Measurements from ENCODE around the gene PATZ1. TPM values are rescaled to one million over a fixed set of nuclear protein-coding genes. Genes with fewer than 3 reads are reported as not detected.

PATZ1 gene
- total RNA-seq, 1 donor from 2014 or later: 98.9 TPM

- Mint-ChIP-seq H3K4me1 (ENCODE audit: low read depth, unreplicated experiment) (peaks cover 8% of the 10 kb centered on the region), H3K9me3 (ENCODE audit: unreplicated experiment) (peaks cover 2% of the 10 kb centered on the region), H3K36me3 (ENCODE audit: unreplicated experiment) (peaks cover 14% of the 10 kb centered on the region), H3K27me3 (ENCODE audit: unreplicated experiment) (peaks cover 5% of the 10 kb centered on the region), H3K4me3 (ENCODE audit: unreplicated experiment) (no peak overlapping the region), H3K27ac (ENCODE audit: unreplicated experiment) (peak overlapping the region; percentile 59)
- TF ChIP-seq CTCF (IDR thresholded peaks at IDR 0.05; ENCODE audit: partially characterized antibody, unreplicated experiment): no peak
- DNase-seq: no peak
Measured at GRCh38 chr22:31333641-31334040, 12.5 kb downstream of the PATZ1 start.

- TF ChIP-seq CTCF (IDR thresholded peaks at IDR 0.05; ENCODE audit: partially characterized antibody, unreplicated experiment): no peak
- Mint-ChIP-seq H3K4me3 (ENCODE audit: unreplicated experiment) (no peak overlapping the region), H3K27me3 (ENCODE audit: unreplicated experiment) (no peaks in the 10 kb centered on the region), H3K4me1 (ENCODE audit: low read depth, unreplicated experiment) (peaks cover 3% of the 10 kb centered on the region), H3K36me3 (ENCODE audit: unreplicated experiment) (peaks cover 14% of the 10 kb centered on the region), H3K27ac (ENCODE audit: unreplicated experiment) (peak overlapping the region; percentile 22), H3K9me3 (ENCODE audit: unreplicated experiment) (peaks cover 2% of the 10 kb centered on the region)
- no peak for DNase-seq
Measured at GRCh38 chr22:31332886-31333285, 13.3 kb downstream of the PATZ1 start.

- Mint-ChIP-seq H3K4me1 (ENCODE audit: low read depth, unreplicated experiment) (peaks cover 3% of the 10 kb centered on the region), H3K27me3 (ENCODE audit: unreplicated experiment) (no peaks in the 10 kb centered on the region), H3K9me3 (ENCODE audit: unreplicated experiment) (peaks cover 2% of the 10 kb centered on the region), H3K27ac (ENCODE audit: unreplicated experiment) (no peak overlapping the region), H3K36me3 (ENCODE audit: unreplicated experiment) (peaks cover 14% of the 10 kb centered on the region), H3K4me3 (ENCODE audit: unreplicated experiment) (no peak overlapping the region)
- no peak for TF ChIP-seq CTCF (IDR thresholded peaks at IDR 0.05; ENCODE audit: partially characterized antibody, unreplicated experiment)
- no peak for DNase-seq
Measured at GRCh38 chr22:31332010-31332409, 14.1 kb downstream of the PATZ1 start.

- peaks cover 7% of the 10 kb centered on the region for H3K36me3 Mint-ChIP-seq (ENCODE audit: unreplicated experiment)
- no peak for TF ChIP-seq CTCF (IDR thresholded peaks at IDR 0.05; ENCODE audit: partially characterized antibody, unreplicated experiment)
- peaks cover 2% of the 10 kb centered on the region for H3K9me3 Mint-ChIP-seq (ENCODE audit: unreplicated experiment)
- H3K4me1 Mint-ChIP-seq (ENCODE audit: low read depth, unreplicated experiment): peaks cover 1% of the 10 kb centered on the region
- H3K27ac Mint-ChIP-seq (ENCODE audit: unreplicated experiment): no peak overlapping the region
- no peaks in the 10 kb centered on the region for H3K27me3 Mint-ChIP-seq (ENCODE audit: unreplicated experiment)
- no peak overlapping the region for H3K4me3 Mint-ChIP-seq (ENCODE audit: unreplicated experiment)
- DNase-seq: no peak
Measured at GRCh38 chr22:31329453-31330215, 16.5 kb downstream of the PATZ1 start.

GRCh38 chr22:31329029-31329428, 17.1 kb downstream of the PATZ1 start:
- H3K9me3 Mint-ChIP-seq (ENCODE audit: unreplicated experiment): peaks cover 2% of the 10 kb centered on the region
- DNase-seq: no peak
- no peak overlapping the region for H3K27ac Mint-ChIP-seq (ENCODE audit: unreplicated experiment)
- H3K4me3 Mint-ChIP-seq (ENCODE audit: unreplicated experiment): no peak overlapping the region
- H3K36me3 Mint-ChIP-seq (ENCODE audit: unreplicated experiment): peaks cover 7% of the 10 kb centered on the region
- H3K4me1 Mint-ChIP-seq (ENCODE audit: low read depth, unreplicated experiment): peaks cover 1% of the 10 kb centered on the region
- H3K27me3 Mint-ChIP-seq (ENCODE audit: unreplicated experiment): no peaks in the 10 kb centered on the region
- TF ChIP-seq CTCF (IDR thresholded peaks at IDR 0.05; ENCODE audit: partially characterized antibody, unreplicated experiment): no peak

All from glutamatergic neuron (in vitro differentiated cells).